IMR-90 (cell line): ENCODE results near the gene ELOVL5. TPM values are rescaled to one million over a fixed set of nuclear protein-coding genes. Genes with fewer than 3 reads are reported as not detected.

Experiments
- ATAC-seq: fragments of 200-7000 bp; cut with Tn5 transposase; 2 replicates; pipeline ENCODE4 v1.9.1; 2020; ENCODE audit warnings: low read depth, mild to moderate bottlenecking, moderate library complexity
- BruUV-seq: library from RNA; stranded (reverse); fragments of 400-500 nt; replicated peaks from 2 replicates; lab custom pipeline; 2021; lab: Mats Ljungman, UMichigan
- CTCF ChIA-PET: fragments of 300-600 bp; formaldehyde crosslinking; extraction: SDS; loops from one replicate; lab custom pipeline; 2021; ENCODE audit warnings: antibody characterized with exemption; lab: Yijun Ruan, JAX
- POLR2A ChIA-PET: fragments of 300-600 bp; sonication (Branson Sonifier 250); formaldehyde crosslinking; loops from one replicate; lab custom pipeline; 2022; ENCODE audit warnings: antibody characterized with exemption; ENCODE audit not compliant: unreplicated experiment; lab: Charles Lee
- DNase-seq: peaks from one replicate; pipeline ENCODE4 v3.0.0; 2013
- H2AFZ ChIP-seq: replicated peaks from 2 replicates; pipeline ENCODE3; 2013; ENCODE audit warnings: low read length, mild to moderate bottlenecking; ENCODE audit not compliant: poor library complexity
- H2AK5ac ChIP-seq: 2 replicates; pipeline ENCODE4 v1.6.1; 2013; ENCODE audit warnings: low read depth, low read length, inconsistent platforms
- H2AK9ac ChIP-seq: replicated peaks from 2 replicates; pipeline ENCODE3; 2013; ENCODE audit warnings: mild to moderate bottlenecking, low read depth, low read length, moderate library complexity; ENCODE audit not compliant: poor library complexity
- H2BK120ac ChIP-seq: 2 replicates; pipeline ENCODE4 v1.6.1; 2013; ENCODE audit warnings: low read depth, low read length, inconsistent platforms
- H2BK15ac ChIP-seq: 3 replicates; pipeline ENCODE4 v1.6.1; 2013; ENCODE audit warnings: low read depth, low read length, inconsistent platforms
- H2BK20ac ChIP-seq: 2 replicates; pipeline ENCODE4 v1.6.1; 2013; ENCODE audit warnings: low read depth, mild to moderate bottlenecking, inconsistent platforms, low read length, moderate library complexity
- H2BK5ac ChIP-seq: 2 replicates; pipeline ENCODE4 v1.6.1; 2013; ENCODE audit warnings: mild to moderate bottlenecking, low read depth, low read length, inconsistent platforms; ENCODE audit not compliant: poor library complexity, severe bottlenecking
- H3K14ac ChIP-seq: replicated peaks from 2 replicates; pipeline ENCODE4 v1.6.1; 2013; ENCODE audit warnings: low read depth, low read length, inconsistent platforms
- H3K18ac ChIP-seq: 2 replicates; pipeline ENCODE4 v1.6.1; 2013; ENCODE audit warnings: low read depth, low read length, control low read depth
- H3K23ac ChIP-seq: 2 replicates; pipeline ENCODE4 v1.6.1; 2013; ENCODE audit warnings: low read depth, low read length, inconsistent platforms
- H3K27ac ChIP-seq: 2 replicates; pipeline ENCODE4 v1.5.1; 2013; ENCODE audit warnings: mild to moderate bottlenecking, control low read depth, low read length; ENCODE audit not compliant: insufficient read depth
- H3K27me3 ChIP-seq: 2 replicates; pipeline ENCODE4 v1.6.1; 2013; ENCODE audit warnings: low read length; ENCODE audit not compliant: control insufficient read depth, insufficient read depth
- H3K36me3 ChIP-seq: 2 replicates; pipeline ENCODE4 v1.6.1; 2013; ENCODE audit warnings: low read length, mixed read lengths; ENCODE audit not compliant: control insufficient read depth, insufficient read depth
- H3K4ac ChIP-seq: 2 replicates; pipeline ENCODE4 v1.6.1; 2013; ENCODE audit warnings: low read depth, low read length, inconsistent platforms
- H3K4me1 ChIP-seq: 2 replicates; pipeline ENCODE4 v1.6.1; 2013; ENCODE audit warnings: low read length, mixed read lengths; ENCODE audit not compliant: control insufficient read depth, insufficient read depth
- H3K4me2 ChIP-seq: 2 replicates; pipeline ENCODE4 v1.6.1; 2013; ENCODE audit warnings: low read depth, mild to moderate bottlenecking, control low read depth, low read length, moderate library complexity
- H3K4me3 ChIP-seq: 2 replicates; pipeline ENCODE4 v1.5.1; 2013; ENCODE audit warnings: low read depth, mild to moderate bottlenecking, control low read depth, low read length, moderate library complexity; ENCODE audit not compliant: insufficient read depth
- H3K56ac ChIP-seq: 2 replicates; pipeline ENCODE4 v1.6.1; 2013; ENCODE audit warnings: low read length, inconsistent platforms; ENCODE audit not compliant: insufficient read depth; ENCODE audit errors: extremely low read depth
- H3K79me1 ChIP-seq, 2 experiments: 2 replicates each; pipeline ENCODE4 v1.6.1; 2013; ENCODE audit warnings: low read length in 2 of 2, inconsistent platforms in 1 of 2, low read depth in 1 of 2
- H3K9ac ChIP-seq: 2 replicates; pipeline ENCODE4 v1.6.1; 2013; ENCODE audit warnings: low read depth, low read length, control low read depth
- H3K9me1 ChIP-seq: 2 replicates; pipeline ENCODE4 v1.6.1; 2013; ENCODE audit warnings: low read length, inconsistent platforms; ENCODE audit not compliant: insufficient read depth
- H3K9me3 ChIP-seq: 2 replicates; pipeline ENCODE4 v1.6.1; 2013; ENCODE audit warnings: low read length; ENCODE audit not compliant: control insufficient read depth, insufficient read depth
- H4K20me1 ChIP-seq: 2 replicates; pipeline ENCODE4 v1.6.1; 2013; ENCODE audit warnings: low read length, inconsistent platforms; ENCODE audit not compliant: insufficient read depth
- H4K5ac ChIP-seq: 2 replicates; pipeline ENCODE4 v1.6.1; 2013; ENCODE audit warnings: mild to moderate bottlenecking, low read depth, low read length, control low read depth
- H4K8ac ChIP-seq, 2 experiments: 2 replicates each; pipeline ENCODE4 v1.6.1; 2013; ENCODE audit warnings: low read depth in 2 of 2, low read length in 2 of 2, control low read depth in 1 of 2, inconsistent platforms in 1 of 2
- H4K91ac ChIP-seq: 2 replicates; pipeline ENCODE4 v1.6.1; 2013; ENCODE audit warnings: low read depth, low read length, inconsistent platforms; ENCODE audit not compliant: insufficient read depth
- MAZ ChIP-seq: IDR thresholded peaks from 2 replicates; pipeline ENCODE4 v1.6.1; 2012; ENCODE audit warnings: low read depth, mild to moderate bottlenecking, low read length, improper control_type of control experiment, moderate library complexity, borderline replicate concordance
- WGBS, 2 experiments: methylation state at CpG; one replicate each; pipeline versions ENCODE4 v1.1.5 to v1.1.7; 2013; ENCODE audit warnings: missing lambda C conversion rate in 2 of 2; ENCODE audit not compliant: insufficient read length in 1 of 2; ENCODE audit errors: extremely low coverage in 2 of 2; 5-methylcytosine and 5-hydroxymethylcytosine counted together
- dilution Hi-C: fragments of 300-500 bp; cut with HindIII; formaldehyde crosslinking; loops from one replicate; pipeline ENCODE4 v1.14.3; 2018; ENCODE audit warnings: low sequenced_read_pairs; ENCODE audit not compliant: unreplicated experiment
- in situ Hi-C: fragments of 300-500 bp; cut with MboI; formaldehyde crosslinking; loops from 3 replicates; pipeline ENCODE4 v1.14.3; 2019; ENCODE audit warnings: low sequenced_read_pairs, inconsistent platforms, mixed read lengths
- intact Hi-C: fragments of 100-400 bp; cut with micrococcal nuclease; formaldehyde crosslinking; loops from 2 replicates; pipeline ENCODE4 v1.10.0; 2022
- polyA plus RNA-seq, 3 experiments: library from polyadenylated mRNA; depleted of rRNA; stranded (reverse); fragments of >200 nt; gene quantifications; 2 replicates each; pipeline ENCODE4 v1.2.3, GENCODE V29; 2012; ENCODE audit warnings: low replicate concordance in 1 of 3
- total RNA-seq: library from RNA; depleted of rRNA; stranded (reverse); fragments of >200 nt; gene quantifications from 2 replicates; pipeline ENCODE4 v1.2.3, GENCODE V29; 2012

The ELOVL5 gene
- total and polyA plus RNA-seq, 2 of the 4 experiments (the other 2 are of a cell fraction): 32.1 to 42.3 TPM

DNA sequence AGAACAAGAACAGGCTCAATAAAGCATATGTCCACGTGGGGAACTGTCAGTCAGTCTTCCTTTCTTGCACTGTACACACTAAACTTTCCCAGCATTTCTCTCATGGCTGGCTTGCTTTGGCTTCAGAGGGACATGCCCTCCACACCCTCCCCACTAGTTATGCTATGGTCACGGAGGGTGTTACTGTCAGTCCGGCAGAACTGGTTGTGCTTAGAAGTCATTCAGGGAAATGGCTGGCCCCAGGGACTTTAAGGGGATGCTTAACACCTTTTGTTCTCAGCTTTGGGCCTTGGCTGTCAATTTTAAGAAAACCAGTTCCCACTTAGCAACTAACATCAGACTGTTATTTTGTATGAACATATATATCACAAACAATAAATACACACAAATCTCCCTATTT lies 55.1 kb downstream of the ELOVL5 start:
- H3K18ac ChIP-seq: no peak overlapping the region
- H3K9me1 ChIP-seq: peaks cover 7% of the 10 kb centered on the region; the same call in 1 of the 2 replicates
- no peak overlapping the region for H4K8ac ChIP-seq
- H3K23ac ChIP-seq: no peak overlapping the region
- no peaks in the 10 kb centered on the region for H3K9me3 ChIP-seq
- peaks cover 21 to 44% of the 10 kb centered on the region in 2 experiments for H3K79me1 ChIP-seq
- BruUV-seq: no TSS peak
- H4K5ac ChIP-seq: no peak overlapping the region
- TF ChIP-seq MAZ: no peak
- H3K56ac ChIP-seq: no peak overlapping the region
- CTCF ChIA-PET: no interaction called here
- no peak overlapping the region for H3K27ac ChIP-seq
- POLR2A ChIA-PET: no interaction called here
- no peak for DNase-seq
- no peak for ATAC-seq
- no peak overlapping the region for H3K4me3 ChIP-seq
- no peak overlapping the region for H2AFZ ChIP-seq
- H3K9ac ChIP-seq: no peak overlapping the region
- 80% methylated on average over 1 of the region's 3 CpGs; no CpG with 5 or more reads in 1 of the 2 experiments for WGBS, 2 experiments
- H4K91ac ChIP-seq: no peak overlapping the region
- no peak overlapping the region for H2AK9ac ChIP-seq
- H2BK120ac ChIP-seq: no peak overlapping the region
- H2BK5ac ChIP-seq: no peak overlapping the region
- no peak overlapping the region for H3K4me2 ChIP-seq
- dilution Hi-C loops (no loop called here), in situ Hi-C loops (no loop called here), intact Hi-C loops (loop anchor here (5.0 kb wide), 1 partner anchor 54 kb away; the partner anchor contains the start of gene ELOVL5)
- H3K36me3 ChIP-seq: peaks cover 8% of the 10 kb centered on the region
- H4K20me1 ChIP-seq: no peaks in the 10 kb centered on the region
- H3K4me1 ChIP-seq: peaks cover 2% of the 10 kb centered on the region; the same call in 1 of the 2 replicates
- no peak overlapping the region for H2AK5ac ChIP-seq
- H3K27me3 ChIP-seq: no peaks in the 10 kb centered on the region
- no peak overlapping the region for H3K4ac ChIP-seq
- H2BK15ac ChIP-seq: no peak overlapping the region
- no peak overlapping the region for H3K14ac ChIP-seq
- H2BK20ac ChIP-seq: no peak overlapping the region
